HG03066 (cell line): ENCODE measurements around the gene L3MBTL4.
A peak's percentile ranks its signal among the peaks of the same experiment; 100 is the strongest.

Source experiments
- ATAC-seq: cut with Tn5 transposase; IDR thresholded peaks from one replicate; pipeline ENCODE4 v1.9.1; 2021; ENCODE audit warnings: low read depth; ENCODE audit not compliant: unreplicated experiment

L3MBTL4 gene

GRCh38 chr18:6367208-6367607, 47.5 kb downstream of the L3MBTL4 start:
- no peak for ATAC-seq

- no peak for ATAC-seq
Observed at GRCh38 chr18:6366776-6367175, 47.9 kb downstream of the L3MBTL4 start.

DNA sequence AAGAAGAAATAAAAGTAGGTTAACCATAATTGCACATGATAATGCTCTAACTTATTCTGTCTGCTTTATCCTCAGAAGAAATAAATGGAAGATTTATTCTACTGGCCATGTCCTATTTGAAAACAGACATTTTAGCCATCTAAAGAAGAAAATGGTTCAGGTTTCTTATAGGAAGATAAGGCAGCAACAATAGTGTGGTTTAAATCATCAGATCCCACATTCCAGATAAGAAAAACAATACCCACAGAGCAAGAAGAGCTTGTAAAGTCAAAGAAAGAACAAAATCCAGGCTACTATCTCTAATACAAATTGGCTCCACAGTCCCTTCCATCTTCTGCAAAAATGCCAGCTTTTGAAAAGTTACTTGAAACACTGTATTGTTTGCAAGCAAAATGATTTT, 49.3 kb downstream of the L3MBTL4 start:
- no peak for ATAC-seq

DNA sequence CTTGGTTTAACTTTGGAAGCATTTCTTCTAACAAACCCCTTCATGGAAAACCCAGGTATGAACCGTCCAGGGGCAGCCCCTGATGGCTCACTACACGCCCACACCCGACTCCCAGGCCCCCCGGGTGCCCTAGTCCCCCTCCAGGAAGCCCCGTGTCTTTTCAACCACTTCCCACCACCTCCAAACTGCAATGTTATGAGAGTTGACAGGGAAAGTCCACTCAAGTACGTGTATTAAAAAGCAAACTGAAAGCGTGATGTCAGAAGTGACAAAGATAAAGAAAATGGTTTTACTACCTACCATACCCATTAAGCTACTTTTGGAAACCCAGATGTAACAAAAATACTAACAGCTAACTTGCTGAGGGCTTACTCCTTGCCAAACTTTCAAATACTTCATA, 51.5 kb downstream of the L3MBTL4 start:
- peak; percentile 65 for ATAC-seq

GRCh38 chr18:6362559-6363129, 52.1 kb downstream of the L3MBTL4 start:
- no peak for ATAC-seq

DNA sequence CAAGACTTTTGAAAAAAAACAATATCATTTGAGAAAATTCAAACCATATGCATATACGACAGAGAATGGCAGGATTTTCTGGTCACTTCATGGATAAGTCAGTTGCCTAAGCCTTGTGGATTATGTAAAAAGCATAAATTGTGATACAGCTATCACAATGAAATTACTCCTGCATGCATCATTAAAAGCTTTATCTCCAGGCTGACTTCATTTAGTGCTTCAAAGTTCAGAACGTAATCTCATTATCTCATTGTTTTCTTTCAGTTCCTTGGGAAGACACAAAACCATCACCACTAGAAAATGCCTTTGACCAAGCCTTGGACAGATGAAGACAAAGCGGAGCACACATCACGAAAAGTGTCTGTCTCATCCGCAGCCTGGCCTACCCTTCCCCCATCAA, 57.0 kb downstream of the L3MBTL4 start:
- no peak for ATAC-seq

GRCh38 chr18:6355789-6356589, 58.7 kb downstream of the L3MBTL4 start:
- no peak for ATAC-seq

DNA sequence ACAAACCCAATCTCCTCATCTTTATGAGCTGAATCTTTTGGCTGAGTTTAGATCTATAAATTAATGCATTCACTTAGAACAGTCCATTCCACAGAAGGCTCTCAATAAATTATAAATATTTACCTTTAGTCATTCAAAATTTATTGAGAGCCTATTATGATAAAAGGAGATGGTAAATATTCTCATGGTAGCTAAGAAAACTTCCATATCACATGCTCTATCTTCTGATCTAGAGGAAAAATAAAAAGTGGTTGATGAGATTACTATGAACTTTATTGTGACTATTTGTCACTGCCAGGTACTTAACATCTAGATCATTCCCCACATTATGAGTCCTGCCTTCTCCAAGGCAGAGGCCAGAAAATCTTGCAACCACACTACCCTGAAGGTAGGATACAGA, 62.4 kb downstream of the L3MBTL4 start:
- no peak for ATAC-seq

DNA sequence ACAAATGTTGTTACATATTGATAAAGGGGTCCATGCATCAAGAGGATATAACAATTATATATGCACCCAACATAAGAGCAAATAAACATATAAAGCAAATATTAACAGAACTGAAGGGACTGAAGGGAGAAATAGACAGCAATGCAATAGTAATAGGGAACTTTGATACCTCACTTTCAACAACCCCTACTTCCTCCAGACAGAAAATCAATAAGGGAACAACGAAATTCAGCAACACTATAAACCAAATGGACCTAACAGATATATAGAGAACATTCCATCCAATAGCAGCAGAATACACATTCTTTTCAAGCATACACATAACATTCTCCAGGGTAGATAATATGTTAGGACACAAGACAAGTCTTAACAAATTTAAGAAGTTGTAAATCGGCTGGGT, 71.7 kb downstream of the L3MBTL4 start:
- no peak for ATAC-seq

GRCh38 chr18:6341709-6342108, 73.0 kb downstream of the L3MBTL4 start:
- ATAC-seq, result no peak

DNA sequence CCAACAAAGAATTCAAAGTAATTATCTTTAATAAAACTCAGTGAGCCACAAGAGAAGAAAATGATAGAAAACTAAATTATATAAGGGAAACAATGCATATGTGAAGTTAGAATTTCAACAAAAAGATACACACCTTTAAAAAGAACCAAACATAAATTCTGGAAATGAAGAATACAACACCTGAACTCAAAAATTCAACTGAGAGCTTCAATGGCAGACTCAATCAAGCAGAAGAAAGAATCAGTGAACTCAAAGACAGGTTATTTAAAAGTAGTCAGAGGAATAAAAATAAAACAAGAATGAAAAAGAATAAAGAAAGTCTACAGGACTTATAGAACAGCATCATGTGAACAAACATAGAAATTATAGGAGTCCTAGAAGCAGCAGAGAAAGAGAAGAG, 73.4 kb downstream of the L3MBTL4 start:
- ATAC-seq, result no peak

DNA sequence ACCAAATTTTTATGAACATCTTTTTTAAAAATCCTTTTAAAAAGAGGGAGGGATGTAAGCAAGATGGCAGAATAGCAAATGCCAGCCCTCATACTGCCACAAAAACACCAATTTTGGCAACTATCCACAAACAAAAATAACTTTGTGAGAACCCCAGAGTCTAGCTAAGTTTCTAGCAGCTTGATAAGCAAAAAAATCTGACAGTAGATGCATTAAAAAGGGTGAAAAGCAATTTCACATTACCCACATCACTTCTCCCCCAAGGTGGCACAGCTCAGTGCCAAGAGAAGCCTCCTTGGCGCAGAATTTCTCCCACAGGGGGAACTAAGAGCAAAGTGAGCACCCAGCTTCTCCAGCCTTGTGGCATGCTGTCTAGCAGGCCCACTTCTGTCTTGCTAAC, 74.6 kb downstream of the L3MBTL4 start:
- ATAC-seq, result no peak

DNA sequence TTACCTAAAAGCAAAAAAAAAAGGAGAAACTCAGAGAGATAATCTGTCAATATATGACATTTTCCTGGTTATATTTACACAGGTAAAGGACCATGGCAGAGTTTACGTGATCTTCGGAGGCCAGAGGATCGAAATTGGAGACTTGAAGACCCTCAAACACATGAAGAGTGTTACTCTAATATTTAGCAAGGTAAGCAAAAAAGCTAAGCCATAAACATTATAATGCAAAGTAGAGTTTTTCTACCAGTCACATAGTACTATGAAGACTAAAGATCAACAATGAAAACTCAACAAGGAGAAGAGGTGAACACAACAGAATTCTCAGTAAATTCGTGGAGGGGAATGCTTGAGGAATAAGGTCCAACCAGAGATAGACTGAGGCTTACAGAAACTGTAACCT, 78.5 kb downstream of the L3MBTL4 start:
- no peak for ATAC-seq

DNA sequence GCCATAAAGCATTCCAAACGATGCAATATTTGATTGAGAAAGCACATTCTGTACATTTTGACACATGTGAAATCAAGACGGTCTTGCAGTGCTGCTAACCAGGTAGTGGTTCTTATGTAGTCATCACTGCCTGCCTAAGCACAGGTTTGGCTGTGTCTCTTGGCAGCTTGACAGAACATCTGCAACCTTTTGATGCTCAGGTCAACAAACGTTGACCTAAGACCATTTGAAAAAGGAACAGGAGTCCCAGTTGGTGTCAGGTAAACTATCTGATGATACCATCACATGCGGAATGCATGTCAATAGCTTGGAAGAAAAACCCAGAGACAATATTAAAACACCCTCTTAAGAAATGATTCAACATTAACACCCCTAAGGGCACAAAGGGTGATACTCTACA, 80.7 kb downstream of the L3MBTL4 start:
- ATAC-seq, result no peak

- no peak for ATAC-seq
Observed at GRCh38 chr18:6331872-6332271, 82.8 kb downstream of the L3MBTL4 start.

- no peak for ATAC-seq
Observed at GRCh38 chr18:6330786-6331185, 83.9 kb downstream of the L3MBTL4 start.

- no peak for ATAC-seq
Observed at GRCh38 chr18:6328621-6329010, 86.1 kb downstream of the L3MBTL4 start.

DNA sequence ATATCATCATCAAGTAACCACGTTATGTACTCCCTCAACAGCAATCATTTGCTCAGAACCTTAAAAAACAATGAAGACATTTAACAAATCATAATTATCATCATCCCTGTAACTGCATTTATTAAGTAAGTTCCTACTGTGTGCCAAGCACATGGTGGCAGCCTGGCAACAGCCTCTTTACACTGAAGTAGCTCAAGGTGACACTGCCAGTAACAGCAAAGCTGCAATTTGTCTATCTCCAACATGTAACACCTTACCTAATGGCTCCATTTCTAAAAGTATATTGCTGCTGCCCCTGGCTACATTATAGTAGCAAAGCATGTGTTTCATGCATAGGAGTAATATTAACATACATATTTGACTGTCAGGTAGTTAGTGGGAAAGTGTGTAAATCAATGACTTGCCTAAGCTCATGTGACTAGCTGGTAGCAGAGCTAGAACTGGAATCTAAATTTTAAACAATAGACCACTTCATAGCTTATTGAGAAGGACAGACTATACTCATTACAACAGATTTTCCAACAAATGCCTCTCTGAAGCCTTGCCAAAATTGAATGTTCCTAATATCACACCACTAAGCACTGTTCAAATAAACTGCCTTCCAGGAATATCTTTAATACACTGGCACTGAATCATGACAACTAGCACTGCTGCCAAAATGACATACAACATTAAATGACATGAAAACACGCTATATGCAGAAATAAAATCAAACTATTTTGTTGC, 86.7 kb downstream of the L3MBTL4 start:
- no peak for ATAC-seq

- ATAC-seq, result no peak
Observed at GRCh38 chr18:6327485-6327884, 87.2 kb downstream of the L3MBTL4 start.

- ATAC-seq, result no peak
Observed at GRCh38 chr18:6326566-6326965, 88.1 kb downstream of the L3MBTL4 start.

DNA sequence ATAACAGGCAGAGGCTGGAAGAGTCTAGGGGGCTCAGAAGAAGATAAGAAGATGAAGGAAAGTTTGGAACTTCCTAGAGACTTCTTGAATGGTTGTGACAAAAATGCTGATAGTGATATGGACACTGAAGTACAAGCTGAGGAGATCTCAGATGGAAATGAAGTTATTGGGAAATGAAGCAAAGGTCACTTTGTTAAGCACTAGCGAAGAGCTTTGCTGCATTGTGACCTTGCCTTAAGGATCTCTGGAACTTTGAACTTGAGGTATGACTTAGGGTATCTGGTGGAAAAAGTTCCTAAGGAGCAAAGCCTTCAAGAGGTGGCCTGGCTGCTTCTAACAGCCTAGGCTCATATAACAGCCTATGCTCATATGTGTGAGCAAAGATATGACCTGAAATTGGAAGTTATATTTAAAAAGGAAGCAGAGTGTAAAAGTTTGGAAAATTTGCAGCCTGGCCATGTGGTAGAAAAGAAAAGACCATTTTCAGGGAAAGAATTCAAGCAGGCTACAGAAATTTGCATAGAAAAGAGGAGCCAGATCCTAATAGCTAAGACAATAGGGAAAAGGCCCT, 91.3 kb downstream of the L3MBTL4 start:
- ATAC-seq, result no peak
